SK-N-MC (cell line): ENCODE results near the gene SLC25A38.

Experiments
- DNase-seq: peaks from one replicate; pipeline ENCODE4 v3.0.0-alpha.2; 2011; ENCODE audit warnings: low read depth, low spot score
- H3K27ac ChIP-seq: fragments of 200-600 bp; sonication (generic); 2 replicates; pipeline ENCODE4 v1.5.1; 2016; ENCODE audit warnings: mixed run types
- H3K36me3 ChIP-seq: fragments of 200-600 bp; sonication (generic); 2 replicates; pipeline ENCODE4 v1.6.1; 2017; ENCODE audit warnings: antibody characterized with exemption, low read length, mixed read lengths; ENCODE audit not compliant: insufficient read depth
- H3K4me3 ChIP-seq: fragments of 200-600 bp; sonication (generic); 2 replicates; pipeline ENCODE4 v1.5.1; 2016
- H3K9ac ChIP-seq: fragments of 200-600 bp; sonication (generic); 2 replicates; pipeline ENCODE4 v1.8.0; 2017; ENCODE audit warnings: mixed run types, mixed read lengths; ENCODE audit not compliant: insufficient read length
- H3K9me3 ChIP-seq: fragments of 200-600 bp; sonication (generic); 2 replicates; pipeline ENCODE4 v1.6.1; 2017; ENCODE audit warnings: low read depth, mild to moderate bottlenecking, antibody characterized with exemption, low read length, moderate library complexity, mixed read lengths
- EZH2 ChIP-seq: fragments of 200-600 bp; sonication (generic); IDR thresholded peaks from one replicate; pipeline ENCODE4 v1.6.1; 2017; ENCODE audit warnings: antibody characterized with exemption
- FOXP2 ChIP-seq: optimal IDR thresholded peaks from 2 replicates; pipeline ENCODE3; 2011; ENCODE audit warnings: mild to moderate bottlenecking, moderate library complexity; ENCODE audit not compliant: insufficient read depth; ENCODE audit errors: extremely low read length, control extremely low read depth
- POLR2AphosphoS5 ChIP-seq: IDR thresholded peaks from 2 replicates; pipeline ENCODE4 v1.6.1; 2012; ENCODE audit warnings: mild to moderate bottlenecking, low read depth, low read length, borderline replicate concordance

Gene SLC25A38

DNA sequence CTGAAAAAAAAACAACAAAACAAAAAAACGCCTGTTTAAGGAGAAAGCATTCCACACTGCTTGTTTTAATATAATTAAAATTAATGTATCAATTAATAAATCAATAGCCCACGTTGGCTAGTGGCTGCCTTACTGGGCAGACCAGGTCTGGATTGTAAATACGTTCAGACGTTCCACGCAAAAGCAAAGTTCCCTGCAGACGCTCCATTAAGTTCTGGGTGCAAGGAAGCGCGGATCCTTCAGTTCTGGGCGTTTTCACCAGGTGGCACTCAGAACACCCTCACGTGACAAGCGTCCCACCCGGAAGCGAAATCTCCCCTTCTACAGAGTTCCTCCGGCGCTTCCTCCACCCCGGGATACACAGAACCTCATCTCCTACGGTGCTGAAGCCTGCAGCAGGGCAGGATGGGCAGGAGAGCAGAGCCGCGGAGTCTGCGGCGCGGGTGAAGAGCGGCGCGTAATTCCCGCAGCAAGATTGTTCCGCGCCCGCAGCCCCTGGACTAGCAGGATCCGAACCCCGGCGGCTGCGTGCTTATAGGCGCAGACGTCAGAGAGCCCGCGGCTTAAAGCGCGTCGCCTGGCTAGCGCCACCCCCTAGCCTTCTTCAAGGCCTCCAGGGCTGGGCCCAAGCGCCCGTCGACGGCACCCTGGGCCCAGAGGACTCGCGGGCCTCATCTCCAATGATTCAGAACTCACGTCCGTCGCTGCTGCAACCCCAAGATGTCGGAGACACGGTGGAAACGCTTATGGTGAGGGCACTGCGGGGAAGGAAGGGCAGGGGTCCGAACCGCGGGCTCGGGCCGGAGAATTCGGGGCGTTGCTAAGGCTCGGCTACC is at the start of gene SLC25A38:
Gene SLC25A38, plus strand, starts transcription at position 326 of the 836 bp plus-strand sequence. Its CDS starts 355 bp downstream, at position 681.
- H3K36me3 ChIP-seq, result no peaks in the 10 kb centered on the region
- H3K27ac ChIP-seq, result peak within 1 kb of the TSS; percentile 65; the same call in 1 of the 2 replicates
- peak within 1 kb of the TSS; percentile 81 for H3K9ac ChIP-seq
- DNase-seq, result peak; percentile 30
- no peaks in the 10 kb centered on the region for H3K9me3 ChIP-seq
- peak within 1 kb of the TSS; percentile 86 for H3K4me3 ChIP-seq
- peak; percentile 64; the same call in 1 of the 2 replicates for TF ChIP-seq POLR2AphosphoS5
- TF ChIP-seq FOXP2, result no peak
- TF ChIP-seq EZH2, result no peak

GRCh38 chr3:39333607-39334006 is 49.6 kb upstream of the SLC25A38 start:
- Histone ChIP-seq H3K9me3 (no peaks in the 10 kb centered on the region), H3K36me3 (no peaks in the 10 kb centered on the region), H3K9ac (no peak overlapping the region), H3K4me3 (no peak overlapping the region), H3K27ac (no peak overlapping the region)
- DNase-seq, result no peak
- TF ChIP-seq EZH2, result no peak
- TF ChIP-seq FOXP2, result no peak
- TF ChIP-seq POLR2AphosphoS5, result no peak

DNA sequence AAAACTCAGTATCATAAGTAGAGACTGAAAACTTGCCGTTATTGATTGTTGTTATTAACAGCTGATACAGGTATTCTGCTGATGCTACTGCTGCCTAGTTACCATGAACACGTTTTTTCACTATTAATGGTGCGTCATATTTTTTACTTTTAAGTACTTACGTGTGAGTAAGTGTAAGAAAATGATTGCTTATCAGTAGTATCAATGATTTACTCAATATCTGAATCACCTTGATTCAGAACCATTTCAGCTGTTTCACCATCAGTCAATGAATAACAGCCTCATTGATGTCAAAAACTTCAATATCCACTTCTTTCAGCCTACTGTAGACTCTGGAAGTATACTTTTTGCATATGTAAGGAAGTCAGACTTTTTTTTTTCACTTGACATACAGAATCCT is 49.0 kb upstream of the SLC25A38 start:
- Histone ChIP-seq H3K9ac (no peak overlapping the region), H3K9me3 (no peaks in the 10 kb centered on the region), H3K4me3 (no peak overlapping the region), H3K36me3 (no peaks in the 10 kb centered on the region), H3K27ac (no peak overlapping the region)
- TF ChIP-seq FOXP2, result no peak
- no peak for TF ChIP-seq EZH2
- no peak for TF ChIP-seq POLR2AphosphoS5
- DNase-seq, result no peak

DNA sequence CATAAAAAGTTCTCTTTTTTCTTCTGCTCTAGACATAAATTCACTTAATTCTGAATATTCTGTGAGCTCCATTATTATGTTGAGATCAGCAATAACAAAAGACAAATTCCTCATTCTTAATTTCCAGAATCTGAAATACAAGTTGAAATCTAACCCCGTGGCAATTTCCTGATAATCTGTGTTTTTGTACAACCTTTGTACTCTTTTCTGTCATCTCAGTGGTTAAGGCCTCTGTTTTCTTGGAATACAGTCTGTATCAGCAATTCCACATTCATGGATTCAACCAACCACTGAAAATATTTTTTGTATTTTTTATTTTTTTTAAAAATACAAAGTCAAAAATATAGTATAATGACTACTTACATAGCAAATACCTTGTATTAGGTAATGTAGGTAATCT is 45.0 kb upstream of the SLC25A38 start:
- no peaks in the 10 kb centered on the region for H3K9me3 ChIP-seq
- no peaks in the 10 kb centered on the region for H3K36me3 ChIP-seq
- no peak overlapping the region for H3K9ac ChIP-seq
- TF ChIP-seq FOXP2, result no peak
- TF ChIP-seq POLR2AphosphoS5, result no peak
- no peak for TF ChIP-seq EZH2
- no peak for DNase-seq
- no peak overlapping the region for H3K4me3 ChIP-seq
- H3K27ac ChIP-seq, result no peak overlapping the region

DNA sequence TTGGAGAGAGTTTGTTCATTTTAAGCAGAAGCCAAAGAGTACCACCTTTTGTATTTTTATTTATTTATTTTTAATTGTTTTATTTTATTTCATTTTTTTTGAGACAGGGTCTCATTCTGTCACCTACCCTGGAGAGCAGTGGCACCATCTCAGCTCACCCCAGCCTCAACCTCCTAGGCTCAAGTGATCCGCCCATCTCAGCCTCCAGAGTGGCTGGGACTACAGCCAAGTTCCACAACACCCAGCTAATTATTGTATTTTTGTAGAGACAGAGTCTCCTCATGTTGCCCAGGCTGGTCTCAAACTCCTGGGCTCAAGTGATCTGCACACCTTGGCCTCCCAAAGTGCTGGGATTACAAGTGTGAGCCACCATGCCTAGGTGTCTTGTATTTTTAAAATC is 44.1 kb upstream of the SLC25A38 start:
- TF ChIP-seq EZH2 (no peak), POLR2AphosphoS5 (no peak), FOXP2 (no peak)
- Histone ChIP-seq H3K27ac (no peak overlapping the region), H3K9ac (no peak overlapping the region), H3K4me3 (no peak overlapping the region), H3K36me3 (no peaks in the 10 kb centered on the region), H3K9me3 (no peaks in the 10 kb centered on the region)
- DNase-seq, result no peak

GRCh38 chr3:39343076-39343717 is 40.0 kb upstream of the SLC25A38 start:
- no peak for DNase-seq
- TF ChIP-seq EZH2, result no peak
- TF ChIP-seq FOXP2, result no peak
- no peak for TF ChIP-seq POLR2AphosphoS5
- no peak overlapping the region for H3K9ac ChIP-seq
- H3K27ac ChIP-seq, result no peak overlapping the region
- no peak overlapping the region for H3K4me3 ChIP-seq
- no peaks in the 10 kb centered on the region for H3K9me3 ChIP-seq
- H3K36me3 ChIP-seq, result no peaks in the 10 kb centered on the region

GRCh38 chr3:39343760-39344159 is 39.4 kb upstream of the SLC25A38 start:
- DNase-seq, result no peak
- Histone ChIP-seq H3K9me3 (no peaks in the 10 kb centered on the region), H3K27ac (no peak overlapping the region), H3K4me3 (no peak overlapping the region), H3K9ac (no peak overlapping the region), H3K36me3 (no peaks in the 10 kb centered on the region)
- TF ChIP-seq POLR2AphosphoS5 (no peak), FOXP2 (no peak), EZH2 (no peak)

- no peak for DNase-seq
- Histone ChIP-seq H3K27ac (no peak overlapping the region), H3K9me3 (no peaks in the 10 kb centered on the region), H3K36me3 (no peaks in the 10 kb centered on the region), H3K4me3 (no peak overlapping the region), H3K9ac (no peak overlapping the region)
- TF ChIP-seq POLR2AphosphoS5, result no peak
- no peak for TF ChIP-seq EZH2
- no peak for TF ChIP-seq FOXP2
Measured at GRCh38 chr3:39344746-39345344, 38.3 kb upstream of the SLC25A38 start.
